ENCODE measurements around the gene RABAC1.

The RABAC1 gene

GRCh38 chr19:41927497-41928192 lies 31.5 kb downstream of the RABAC1 start:
- H3K4me3 ChIP-seq (replicated peaks; ENCODE audit: insufficient read depth, low read length), result peak overlapping the region; percentile 42
- peaks cover 29% of the 10 kb centered on the region for H3K27me3 ChIP-seq (ENCODE audit: insufficient read depth, poor library complexity, severe bottlenecking)
- TF ChIP-seq SPI1 (IDR thresholded peaks at IDR 0.05; ENCODE audit: borderline replicate concordance, low read depth), result no peak
- TF ChIP-seq POLR2AphosphoS5 (IDR thresholded peaks at IDR 0.05; ENCODE audit: low read depth), result no peak
- no peak for TF ChIP-seq REST (IDR thresholded peaks at IDR 0.05; ENCODE audit: insufficient replicate concordance, low read depth)
- TF ChIP-seq, protein P1, sequence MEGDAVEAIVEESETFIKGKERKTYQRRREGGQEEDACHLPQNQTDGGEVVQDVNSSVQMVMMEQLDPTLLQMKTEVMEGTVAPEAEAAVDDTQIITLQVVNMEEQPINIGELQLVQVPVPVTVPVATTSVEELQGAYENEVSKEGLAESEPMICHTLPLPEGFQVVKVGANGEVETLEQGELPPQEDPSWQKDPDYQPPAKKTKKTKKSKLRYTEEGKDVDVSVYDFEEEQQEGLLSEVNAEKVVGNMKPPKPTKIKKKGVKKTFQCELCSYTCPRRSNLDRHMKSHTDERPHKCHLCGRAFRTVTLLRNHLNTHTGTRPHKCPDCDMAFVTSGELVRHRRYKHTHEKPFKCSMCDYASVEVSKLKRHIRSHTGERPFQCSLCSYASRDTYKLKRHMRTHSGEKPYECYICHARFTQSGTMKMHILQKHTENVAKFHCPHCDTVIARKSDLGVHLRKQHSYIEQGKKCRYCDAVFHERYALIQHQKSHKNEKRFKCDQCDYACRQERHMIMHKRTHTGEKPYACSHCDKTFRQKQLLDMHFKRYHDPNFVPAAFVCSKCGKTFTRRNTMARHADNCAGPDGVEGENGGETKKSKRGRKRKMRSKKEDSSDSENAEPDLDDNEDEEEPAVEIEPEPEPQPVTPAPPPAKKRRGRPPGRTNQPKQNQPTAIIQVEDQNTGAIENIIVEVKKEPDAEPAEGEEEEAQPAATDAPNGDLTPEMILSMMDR (IDR thresholded peaks at IDR 0.05; ENCODE audit: insufficient read depth, low read length), result no peak
- TF ChIP-seq GABPA (IDR thresholded peaks at IDR 0.05; ENCODE audit: low read depth), result no peak
- DNase-seq (ENCODE audit: low read depth in 1 of 2, low spot score in 1 of 2), result no peak
- no peak overlapping the region for H3K27ac ChIP-seq (replicated peaks)

DNA sequence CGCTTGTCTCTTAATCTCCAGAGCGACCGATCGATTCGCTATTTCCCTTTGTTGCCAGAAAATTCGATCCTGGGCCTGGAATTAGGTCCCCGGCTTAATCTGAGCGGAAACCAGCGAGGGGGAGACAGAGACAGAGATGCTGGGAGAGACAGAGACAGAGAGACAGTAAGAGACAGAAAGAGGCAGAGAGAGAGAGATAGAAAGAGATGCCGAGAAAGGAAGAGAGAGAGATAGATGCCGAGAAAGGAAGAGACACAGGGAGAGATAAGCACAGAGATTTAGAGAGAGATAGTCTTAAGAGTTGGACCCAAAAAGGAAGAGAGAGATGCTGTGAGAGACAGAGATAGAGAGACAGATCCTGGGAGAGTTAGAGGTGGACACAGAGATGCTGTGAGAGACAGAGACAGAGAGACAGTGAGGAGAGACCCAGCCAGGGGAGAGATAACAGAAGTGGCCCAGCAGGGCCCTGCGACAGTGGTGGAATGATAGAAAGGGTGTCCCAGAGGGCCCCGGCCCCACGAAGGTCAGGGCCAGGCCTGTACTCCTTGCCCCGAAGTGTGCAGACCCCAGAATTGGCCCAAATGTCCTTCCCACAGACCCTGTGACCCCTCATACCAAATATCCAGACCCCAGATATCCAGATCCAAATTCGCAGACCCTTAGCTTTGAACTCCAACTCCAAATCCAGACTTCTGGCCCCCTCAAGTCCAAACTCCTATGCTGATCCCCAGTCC lies 32.2 kb downstream of the RABAC1 start:
- DNase-seq (ENCODE audit: low read depth in 1 of 2, low spot score in 1 of 2), result no peak
- Histone ChIP-seq H3K27ac (replicated peaks) (no peak overlapping the region), H3K4me3 (replicated peaks; ENCODE audit: insufficient read depth, low read length) (no peak overlapping the region), H3K27me3 (ENCODE audit: insufficient read depth, poor library complexity, severe bottlenecking) (peaks cover 37% of the 10 kb centered on the region)
- TF ChIP-seq POLR2AphosphoS5 (IDR thresholded peaks at IDR 0.05; ENCODE audit: low read depth) (no peak), SPI1 (IDR thresholded peaks at IDR 0.05; ENCODE audit: borderline replicate concordance, low read depth) (no peak), REST (IDR thresholded peaks at IDR 0.05; ENCODE audit: insufficient replicate concordance, low read depth) (no peak), GABPA (IDR thresholded peaks at IDR 0.05; ENCODE audit: low read depth) (no peak)
- TF ChIP-seq, protein P1 (IDR thresholded peaks at IDR 0.05; ENCODE audit: insufficient read depth, low read length), result no peak

DNA sequence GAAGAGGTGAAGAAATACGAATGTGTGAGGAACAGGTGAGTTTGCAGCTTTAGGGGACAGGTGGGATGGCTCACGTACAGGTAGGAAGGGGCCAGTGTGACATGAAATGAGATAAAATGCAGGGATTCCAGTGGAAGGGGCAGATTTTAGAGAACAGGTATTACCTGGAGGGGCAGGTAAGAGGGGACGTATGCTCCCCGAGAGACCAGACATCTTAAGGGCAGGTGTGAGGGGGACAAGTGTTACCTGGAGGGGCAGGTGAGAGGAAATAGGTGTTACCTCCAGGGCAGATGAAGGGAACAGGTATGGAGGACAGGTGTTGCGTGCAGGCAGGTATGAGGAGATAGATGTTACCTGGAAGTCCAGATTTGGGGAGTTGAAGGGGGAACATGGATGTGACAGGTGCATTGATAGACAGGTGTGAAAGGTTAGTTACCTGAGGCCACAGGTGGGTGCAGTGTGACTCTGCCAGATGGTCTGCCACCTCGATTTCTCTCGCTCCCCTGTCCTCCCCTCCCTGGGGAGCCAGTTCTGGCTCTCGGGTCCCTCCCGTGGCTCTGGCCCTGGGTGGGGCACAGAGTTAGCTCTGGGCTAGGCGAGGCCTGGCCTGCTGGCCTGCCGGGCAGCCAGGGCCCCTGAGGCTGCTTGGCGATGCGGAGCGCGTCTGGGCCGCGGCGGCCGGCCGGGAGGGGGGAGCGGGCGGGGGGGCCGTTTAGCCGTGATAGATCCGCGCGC lies 32.9 kb downstream of the RABAC1 start:
- TF ChIP-seq REST (IDR thresholded peaks at IDR 0.05; ENCODE audit: insufficient replicate concordance, low read depth) (no peak), GABPA (IDR thresholded peaks at IDR 0.05; ENCODE audit: low read depth) (no peak), SPI1 (IDR thresholded peaks at IDR 0.05; ENCODE audit: borderline replicate concordance, low read depth) (no peak), POLR2AphosphoS5 (IDR thresholded peaks at IDR 0.05; ENCODE audit: low read depth) (no peak)
- TF ChIP-seq, protein P1 (IDR thresholded peaks at IDR 0.05; ENCODE audit: insufficient read depth, low read length), result no peak
- H3K27ac ChIP-seq (replicated peaks), result no peak overlapping the region
- H3K27me3 ChIP-seq (ENCODE audit: insufficient read depth, poor library complexity, severe bottlenecking), result peaks cover 43% of the 10 kb centered on the region
- DNase-seq (ENCODE audit: low read depth in 1 of 2, low spot score in 1 of 2), result no peak
- no peak overlapping the region for H3K4me3 ChIP-seq (replicated peaks; ENCODE audit: insufficient read depth, low read length)

All from HL-60 (cell line).